ENCODE data around the gene CMTM2. TPM values are rescaled to one million over a fixed set of nuclear protein-coding genes. Genes with fewer than 3 reads are reported as not detected.

CMTM2 gene
- total RNA-seq, 2 donors from 2014 or later: not detected

- Mint-ChIP-seq H3K27me3 (ENCODE audit: insufficient read depth) (peaks cover 7% of the 10 kb centered on the region), H3K27ac (no peak overlapping the region), H3K36me3 (ENCODE audit: low read depth) (no peaks in the 10 kb centered on the region), H3K9me3 (peaks cover 4% of the 10 kb centered on the region), H3K4me3 (no peak overlapping the region), H3K4me1 (peaks cover 19% of the 10 kb centered on the region)
- no peak for DNase-seq
- no peaks in the 10 kb centered on the region for H3K9me3 ChIP-seq (ENCODE audit: control insufficient read depth, low read length)
- 92 to 100% methylated on average over 4 of the region's 4 CpGs for WGBS, 2 experiments (ENCODE audit: insufficient coverage in 1 of 2, insufficient read length in 1 of 2)
- H3K4me3 ChIP-seq (ENCODE audit: low read length): no peak overlapping the region
- H3K36me3 ChIP-seq (ENCODE audit: control insufficient read depth, insufficient read depth, low read length): no peaks in the 10 kb centered on the region
- H3K27me3 ChIP-seq (ENCODE audit: control insufficient read depth, insufficient read depth, low read length, poor library complexity, severe bottlenecking): no peaks in the 10 kb centered on the region
- H3K27ac ChIP-seq (ENCODE audit: low read depth, low read length): no peak overlapping the region
- no peak overlapping the region for H3K9ac ChIP-seq (ENCODE audit: extremely low read depth, low read length, poor library complexity, severe bottlenecking)
- H3K4me1 ChIP-seq (ENCODE audit: control insufficient read depth, insufficient read depth, low read length): peaks cover 4% of the 10 kb centered on the region
- TF ChIP-seq CTCF (conservative IDR thresholded peaks at IDR 0.05): no peak
Measured at GRCh38 chr16:66548068-66548467, 31.2 kb upstream of the CMTM2 start.

- no peak for TF ChIP-seq CTCF (conservative IDR thresholded peaks at IDR 0.05)
- no peaks in the 10 kb centered on the region for H3K36me3 ChIP-seq (ENCODE audit: control insufficient read depth, insufficient read depth, low read length)
- Mint-ChIP-seq H3K36me3 (ENCODE audit: low read depth) (no peaks in the 10 kb centered on the region), H3K4me3 (peak overlapping the region; percentile 60), H3K27ac (peak overlapping the region; percentile 72), H3K27me3 (ENCODE audit: insufficient read depth) (peaks cover 12% of the 10 kb centered on the region), H3K9me3 (peaks cover 4% of the 10 kb centered on the region), H3K4me1 (peaks cover 22% of the 10 kb centered on the region)
- no peaks in the 10 kb centered on the region for H3K9me3 ChIP-seq (ENCODE audit: control insufficient read depth, low read length)
- H3K9ac ChIP-seq (ENCODE audit: extremely low read depth, low read length, poor library complexity, severe bottlenecking): no peak overlapping the region
- no peak overlapping the region for H3K27ac ChIP-seq (ENCODE audit: low read depth, low read length)
- no peaks in the 10 kb centered on the region for H3K27me3 ChIP-seq (ENCODE audit: control insufficient read depth, insufficient read depth, low read length, poor library complexity, severe bottlenecking)
- peaks cover 4% of the 10 kb centered on the region for H3K4me1 ChIP-seq (ENCODE audit: control insufficient read depth, insufficient read depth, low read length)
- WGBS, 2 experiments (ENCODE audit: insufficient coverage in 1 of 2, insufficient read length in 1 of 2): 94 to 99% methylated on average over 9 of the region's 9 CpGs
- DNase-seq: no peak
- peak overlapping the region; percentile 73 for H3K4me3 ChIP-seq (ENCODE audit: low read length)
Measured at GRCh38 chr16:66548868-66549267, 30.4 kb upstream of the CMTM2 start.

- H3K4me3 Mint-ChIP-seq: peak within 1 kb of the TSS; percentile 60
- peaks cover 12% of the 10 kb centered on the region for H3K27me3 Mint-ChIP-seq (ENCODE audit: insufficient read depth)
- H3K27ac Mint-ChIP-seq: peak within 1 kb of the TSS; percentile 84
- peaks cover 4% of the 10 kb centered on the region for H3K9me3 Mint-ChIP-seq
- TF ChIP-seq CTCF (conservative IDR thresholded peaks at IDR 0.05): peak; percentile 39
- DNase-seq: peak; percentile 88
- Histone ChIP-seq H3K4me1 (ENCODE audit: control insufficient read depth, insufficient read depth, low read length) (peaks cover 4% of the 10 kb centered on the region), H3K27ac (ENCODE audit: low read depth, low read length) (peak within 1 kb of the TSS; percentile 53), H3K36me3 (ENCODE audit: control insufficient read depth, insufficient read depth, low read length) (no peaks in the 10 kb centered on the region), H3K9ac (ENCODE audit: extremely low read depth, low read length, poor library complexity, severe bottlenecking) (peak within 1 kb of the TSS; percentile 65), H3K9me3 (ENCODE audit: control insufficient read depth, low read length) (no peaks in the 10 kb centered on the region), H3K27me3 (ENCODE audit: control insufficient read depth, insufficient read depth, low read length, poor library complexity, severe bottlenecking) (no peaks in the 10 kb centered on the region), H3K4me3 (ENCODE audit: low read length) (peak within 1 kb of the TSS; percentile 73)
- no peaks in the 10 kb centered on the region for H3K36me3 Mint-ChIP-seq (ENCODE audit: low read depth)
- H3K4me1 Mint-ChIP-seq: peaks cover 22% of the 10 kb centered on the region
- WGBS, 2 experiments (ENCODE audit: insufficient coverage in 1 of 2, insufficient read length in 1 of 2): 14 to 15% methylated on average over 30 to 80 of the region's 80 CpGs
Measured at GRCh38 chr16:66549284-66550131, 29.8 kb upstream of the CMTM2 start, which contains the start of gene TK2. Gene TK2, minus strand, starts transcription at chr16:66550122. Its CDS starts 61 bp downstream, at chr16:66550061.

Measured in endodermal cell (in vitro differentiated cells).